Iris pigment epithelial cell (primary cell): ENCODE data around the gene BRAF.
"Not testable (repeated sequence)": the region's sequence is repeated elsewhere in the genome, so short reads cannot be mapped to it uniquely, and the experiment has no call there.

Source experiments
- DNase-seq: peaks from one replicate; pipeline ENCODE4 v3.0.0-alpha.2; 2011; ENCODE audit warnings: low read depth

Gene BRAF

DNA sequence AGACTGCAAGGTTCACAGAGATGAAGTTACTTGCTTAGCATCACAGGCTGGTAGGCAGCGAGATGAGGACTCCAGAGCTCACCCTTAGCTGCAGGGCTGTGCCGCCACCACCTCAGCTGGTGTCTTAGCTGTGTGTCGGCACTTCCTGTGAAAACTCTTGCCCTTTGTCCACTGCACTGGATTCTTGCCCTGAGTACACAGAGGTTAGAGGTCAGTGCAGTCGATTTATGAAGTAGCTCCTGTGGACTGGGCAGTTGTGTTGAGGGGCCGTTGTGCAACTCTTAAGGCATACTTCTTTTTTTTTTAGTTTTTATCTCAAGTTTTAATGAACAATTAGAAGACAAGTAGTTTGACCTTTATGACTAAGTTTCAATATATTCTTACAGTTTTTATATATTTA lies 217.6 kb downstream of the BRAF start:
- no peak for DNase-seq

DNA sequence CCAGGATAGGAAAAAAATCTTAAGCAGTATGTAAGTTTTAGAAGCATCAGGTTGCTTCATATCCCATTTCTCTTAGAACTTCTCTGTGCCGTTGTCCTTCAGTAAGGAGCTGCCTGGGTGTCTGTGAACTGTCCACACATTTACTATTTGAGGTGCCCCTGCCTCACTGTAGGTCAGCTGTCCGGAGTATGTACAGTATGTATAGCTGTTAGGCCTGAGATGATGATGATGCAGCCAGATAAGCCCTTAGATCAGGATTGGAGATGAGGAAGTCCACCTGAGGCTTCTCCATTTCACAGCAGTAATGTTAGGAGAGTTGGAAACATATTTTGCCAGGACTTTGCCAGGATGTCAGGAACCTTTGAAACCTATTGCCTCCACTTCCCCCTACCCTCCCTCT lies 220.5 kb downstream of the BRAF start:
- no peak for DNase-seq

DNA sequence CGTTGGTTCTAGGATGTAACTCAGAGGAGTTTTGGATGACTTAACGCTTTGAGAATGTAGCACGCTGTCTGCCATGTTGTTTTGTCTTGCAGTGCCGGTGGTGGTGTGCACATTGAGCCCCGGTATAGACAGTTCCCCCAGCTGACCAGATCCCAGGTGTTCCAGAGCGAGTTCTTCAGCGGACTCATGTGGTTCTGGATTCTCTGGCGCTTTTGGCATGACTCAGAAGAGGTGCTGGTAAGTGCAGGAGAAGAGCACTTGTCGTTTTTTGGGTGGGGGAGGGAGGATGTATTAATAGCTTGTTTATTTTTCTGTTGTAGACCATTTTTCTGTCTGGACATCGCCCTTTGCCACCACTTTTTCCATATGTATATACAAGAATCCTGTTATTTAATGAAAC lies 222.0 kb downstream of the BRAF start:
- DNase-seq, result peak; percentile 6

DNA sequence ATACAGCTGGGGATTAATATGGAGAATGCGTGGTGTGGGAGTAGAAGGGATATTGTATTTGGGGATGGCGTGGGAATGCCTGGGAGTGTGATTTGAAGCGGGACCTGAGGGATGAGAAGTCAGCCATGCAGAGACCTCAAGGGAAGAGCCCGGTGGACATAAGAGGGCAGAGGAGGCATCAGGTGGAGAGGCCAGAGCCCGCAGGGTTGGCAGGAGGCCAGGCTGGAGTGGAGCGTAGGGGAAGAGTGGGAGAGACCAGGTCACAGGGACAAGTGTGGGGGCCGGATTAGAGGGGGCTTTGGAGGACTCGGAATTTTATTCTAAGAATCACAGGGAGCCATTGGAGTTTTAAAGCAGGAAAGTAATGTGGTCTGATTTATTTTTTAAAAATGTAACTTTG lies 226.3 kb downstream of the BRAF start:
- no peak for DNase-seq

DNA sequence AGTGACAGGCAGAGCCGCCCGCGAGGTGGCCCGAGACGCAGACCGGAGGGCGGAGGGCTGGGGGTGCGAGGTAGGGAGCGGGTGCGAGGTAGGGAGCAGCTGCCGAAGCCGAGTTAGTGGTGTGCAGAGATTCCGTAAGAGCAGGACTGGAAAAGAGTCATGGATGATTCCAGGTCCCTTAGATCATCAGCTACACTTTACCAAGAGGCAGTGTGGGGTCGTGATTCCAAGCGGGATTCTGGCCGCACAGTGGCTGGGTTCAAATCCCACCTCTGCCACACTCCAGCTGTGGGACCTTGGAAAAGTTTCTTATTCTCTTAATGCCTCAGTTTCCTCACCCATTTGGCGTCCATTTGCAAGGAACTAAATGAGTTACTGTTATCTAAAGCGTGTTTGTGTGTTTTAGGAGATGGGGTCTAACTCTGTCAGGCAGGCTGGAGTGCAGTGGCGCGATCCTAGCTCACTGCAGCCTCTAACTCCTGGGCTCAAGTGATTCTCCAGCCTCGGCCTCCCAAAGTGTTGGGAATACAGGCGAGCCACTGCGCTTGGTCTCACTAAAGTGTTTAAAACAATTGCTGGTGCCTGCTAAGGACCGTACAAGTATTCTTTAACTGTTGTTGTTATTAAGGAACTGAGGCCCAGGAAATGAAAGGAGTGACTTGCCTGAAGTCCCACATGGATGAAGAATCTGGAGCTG lies 227.1 kb downstream of the BRAF start:
- DNase-seq, result peak; percentile 54

DNA sequence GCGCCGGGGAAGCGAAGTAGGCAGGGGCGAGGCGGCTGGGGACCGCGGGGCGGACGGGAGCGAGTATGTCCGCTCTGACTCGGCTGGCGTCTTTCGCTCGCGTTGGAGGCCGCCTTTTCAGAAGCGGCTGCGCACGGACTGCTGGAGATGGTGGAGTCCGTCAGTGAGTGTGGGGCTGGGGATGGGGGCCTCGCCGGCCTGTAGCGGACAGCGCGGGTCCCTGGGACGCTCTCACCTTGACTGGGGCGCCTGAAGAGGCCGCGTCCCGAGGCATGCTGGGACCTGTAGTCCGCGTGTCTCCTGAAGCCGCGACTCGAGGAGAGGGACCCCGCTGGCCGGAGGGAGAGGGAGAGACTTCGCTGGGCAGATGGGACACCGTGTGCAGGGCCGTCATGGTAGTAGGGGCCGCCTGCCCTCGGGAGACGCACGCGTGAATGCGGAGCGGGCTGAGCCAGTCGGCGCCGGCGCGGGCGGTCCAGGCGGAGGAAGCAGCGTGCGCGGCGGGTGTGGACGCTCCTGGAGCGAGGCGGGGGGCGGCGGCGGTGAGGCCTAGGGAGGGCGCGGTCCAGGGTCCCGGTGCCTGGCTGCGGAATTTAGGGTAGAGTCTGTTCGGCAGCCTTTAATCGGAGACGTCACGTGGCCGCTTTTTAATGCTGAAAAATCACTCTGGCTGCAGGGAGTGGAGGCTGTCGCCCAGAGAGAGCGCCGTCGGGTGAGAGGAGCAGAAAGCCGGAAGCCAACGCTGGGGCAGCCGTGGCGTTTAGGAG lies 227.9 kb downstream of the BRAF start, which contains the start of gene NDUFB2:
TSS of gene NDUFB2 (plus strand) at position 29 of the 767 bp plus-strand sequence. CDS start at position 66, 37 bp downstream.
- peak; percentile 80 for DNase-seq

DNA sequence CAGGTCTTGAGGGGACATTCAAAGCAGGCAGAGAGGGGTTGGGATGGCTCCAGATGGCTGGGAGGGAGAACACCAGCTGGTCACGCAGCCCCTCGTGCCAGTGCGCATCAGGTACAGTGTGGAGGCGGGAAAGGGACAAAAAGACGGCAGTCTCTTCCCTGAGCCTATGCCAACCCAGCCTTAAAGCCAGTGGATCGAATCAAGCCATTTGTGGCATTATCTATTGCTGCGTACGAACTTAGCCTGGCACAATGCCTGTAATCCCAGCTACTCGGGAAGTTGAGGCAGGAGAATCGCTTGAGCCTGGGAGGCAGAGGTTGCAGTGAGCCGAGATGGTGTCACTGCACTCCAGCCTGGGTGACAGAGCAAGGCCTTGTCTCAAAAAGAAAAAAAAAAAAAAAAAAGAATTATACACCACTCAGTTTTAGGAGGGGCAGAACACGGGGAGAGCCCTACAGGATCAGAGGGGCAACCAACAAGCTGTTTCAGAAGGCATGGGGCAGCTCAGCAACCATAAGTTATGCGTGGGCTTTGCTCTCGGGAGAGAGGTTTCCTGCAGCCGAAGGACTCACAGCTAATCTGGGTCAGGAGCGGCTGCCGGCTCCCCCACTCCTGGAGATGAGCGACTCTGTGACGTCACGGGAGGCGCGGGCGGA lies 228.6 kb downstream of the BRAF start:
- peak; percentile 95 for DNase-seq

DNA sequence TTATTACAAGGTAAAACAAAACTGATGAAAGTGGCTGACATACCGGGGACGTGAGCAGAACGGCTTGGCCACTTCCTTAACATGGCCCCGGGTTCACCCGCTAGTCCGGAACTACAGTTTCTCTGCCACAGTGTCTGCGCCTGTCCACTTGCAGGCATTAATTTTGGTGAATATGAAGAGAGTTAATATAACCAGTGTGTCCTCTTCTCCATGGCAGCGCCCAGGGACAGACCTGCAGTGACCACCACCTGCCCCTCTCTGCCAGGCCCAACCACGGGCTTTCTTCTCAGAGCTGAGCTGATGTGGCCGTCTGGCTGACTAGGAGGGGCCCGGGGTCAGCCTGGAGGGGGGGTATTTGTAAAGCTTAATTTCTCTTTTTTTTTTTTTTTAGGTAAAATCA lies 229.3 kb downstream of the BRAF start:
- no peak for DNase-seq

DNA sequence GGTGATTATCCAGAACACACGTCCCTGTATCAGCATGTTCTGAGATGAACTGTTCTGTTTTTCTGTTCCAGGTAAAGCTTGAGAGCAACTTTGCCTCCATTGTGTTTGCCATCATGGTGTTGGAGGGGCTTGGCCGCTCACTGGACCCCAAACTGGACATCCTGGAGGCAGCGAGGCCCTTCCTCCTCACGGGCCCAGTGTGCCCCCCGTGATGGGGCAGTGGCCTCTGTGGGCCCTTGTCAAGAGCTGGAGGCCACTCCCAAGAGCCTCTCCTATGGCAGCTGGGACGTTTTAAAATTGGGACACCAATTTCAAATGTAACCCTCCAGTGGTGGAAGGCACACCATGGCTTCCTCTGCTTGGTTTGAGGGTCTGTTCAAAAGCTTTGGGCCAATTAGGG lies 230.1 kb downstream of the BRAF start:
- no peak for DNase-seq

DNA sequence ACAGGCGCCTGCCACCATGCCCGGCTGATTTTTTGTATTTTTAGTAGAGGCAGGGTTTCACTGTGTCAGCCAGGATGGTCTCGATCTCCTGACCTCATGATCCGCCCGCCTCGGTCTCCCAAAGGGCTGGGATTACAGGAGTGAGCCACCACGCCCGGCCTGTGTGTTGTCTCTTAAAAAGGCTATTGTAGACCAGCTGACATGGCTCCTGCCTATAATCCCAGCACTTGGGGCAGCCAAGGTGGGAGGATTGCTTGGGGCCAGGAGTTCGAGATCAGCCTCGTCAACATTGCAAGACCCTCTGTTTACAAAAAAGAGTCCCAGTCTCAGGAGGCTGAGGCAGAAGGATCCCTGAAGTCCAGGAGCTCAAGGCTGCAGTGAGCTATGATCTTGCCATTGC lies 230.9 kb downstream of the BRAF start:
- not testable (repeated sequence) for DNase-seq

DNA sequence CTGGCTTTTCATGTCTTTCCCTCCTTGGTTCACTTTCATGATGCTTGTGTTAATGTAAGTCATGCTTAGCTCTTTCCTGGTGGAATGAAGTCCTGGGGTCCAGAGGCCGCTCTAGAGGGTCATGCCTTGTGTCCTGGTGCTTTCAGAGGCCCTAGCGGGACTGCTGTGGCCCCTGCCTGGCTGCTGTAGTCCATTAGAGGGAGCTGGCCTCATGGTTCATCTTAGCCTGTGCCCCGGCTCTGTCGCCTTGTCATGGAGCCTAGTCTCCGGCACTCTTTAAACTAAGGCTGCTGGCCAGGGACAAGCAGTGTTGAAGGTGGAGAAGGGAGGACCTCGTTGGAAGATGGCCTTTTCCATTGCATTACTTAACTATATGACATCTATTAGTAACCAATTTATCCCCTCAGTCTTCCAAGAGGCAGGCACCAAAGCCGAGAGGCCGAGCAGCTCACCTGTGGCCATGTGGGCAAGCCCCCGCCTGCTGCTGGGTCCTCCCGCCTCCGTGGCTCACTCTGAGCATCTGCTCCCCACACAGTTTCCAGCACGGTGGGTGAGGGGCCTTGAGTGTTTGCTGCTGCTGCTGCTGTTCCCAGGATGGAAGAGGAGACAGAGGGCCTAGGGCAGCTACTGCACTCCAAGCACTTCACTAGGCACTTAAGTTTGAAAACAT lies 233.2 kb downstream of the BRAF start:
- no peak for DNase-seq

DNA sequence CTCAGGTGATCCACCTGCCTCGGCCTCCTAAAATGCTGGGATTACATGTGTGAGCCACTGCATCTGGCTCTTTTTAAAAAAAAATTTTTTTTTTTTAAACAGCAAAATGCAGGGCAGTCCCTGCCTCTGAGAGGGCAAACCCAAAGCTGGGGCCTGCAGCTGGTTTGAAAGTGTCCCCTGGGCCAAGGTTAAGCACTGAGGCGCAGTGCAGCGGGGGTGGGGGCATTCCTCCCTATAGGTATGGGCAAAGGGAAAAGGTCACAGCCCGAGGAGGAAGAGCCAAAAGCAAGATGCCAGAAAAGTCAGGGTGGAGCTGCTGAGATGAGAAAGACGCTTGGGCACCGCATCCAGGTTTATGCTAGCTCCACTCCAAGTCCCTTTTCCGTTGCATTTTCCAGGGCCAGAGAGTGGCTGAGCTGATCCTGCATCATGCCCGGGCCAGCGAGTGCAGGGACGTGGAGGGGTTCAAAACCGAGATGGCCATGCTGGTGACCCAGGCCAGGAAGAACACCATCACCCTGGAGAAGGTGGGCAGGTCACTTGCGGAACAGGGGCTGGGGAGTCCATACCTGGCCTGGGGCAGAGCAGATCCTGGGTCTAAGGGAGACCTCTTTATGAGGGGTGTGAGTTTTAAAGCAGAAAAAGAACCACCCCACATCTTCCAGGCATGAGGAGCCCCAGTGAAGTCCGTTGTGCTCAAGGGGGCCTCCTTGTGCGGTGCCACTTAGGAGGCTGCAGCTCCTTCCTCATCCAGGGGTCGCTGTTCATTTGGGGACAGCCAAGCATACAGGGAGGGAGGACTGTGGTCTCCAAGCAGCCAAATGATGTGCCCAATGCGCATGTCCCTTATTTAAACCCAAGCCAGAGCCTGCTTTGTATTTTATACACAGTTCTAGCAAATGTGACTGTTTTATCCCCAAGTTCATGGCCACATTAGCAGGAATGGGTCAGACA lies 235.3 kb downstream of the BRAF start:
- DNase-seq, result no peak

DNA sequence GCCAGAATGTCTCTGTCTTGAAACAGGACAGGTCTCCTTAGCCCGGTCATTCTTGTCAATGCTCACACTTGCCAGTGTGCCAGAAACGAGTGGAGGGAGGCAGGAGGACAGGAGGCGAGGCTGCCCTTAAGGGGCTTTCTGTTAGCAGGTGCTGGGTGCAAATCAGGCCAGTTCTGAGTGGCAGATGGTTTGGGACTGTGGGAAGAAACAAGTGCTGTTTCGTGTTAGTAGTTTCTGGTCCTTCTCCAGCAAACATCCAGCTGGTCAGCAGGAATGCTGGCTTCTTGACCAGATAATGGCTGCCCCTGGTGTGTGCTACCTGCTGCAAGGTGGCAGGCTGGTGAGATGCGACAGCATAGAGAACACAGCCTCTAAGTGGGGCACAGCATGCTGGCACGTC lies 236.4 kb downstream of the BRAF start:
- DNase-seq, result no peak

DNA sequence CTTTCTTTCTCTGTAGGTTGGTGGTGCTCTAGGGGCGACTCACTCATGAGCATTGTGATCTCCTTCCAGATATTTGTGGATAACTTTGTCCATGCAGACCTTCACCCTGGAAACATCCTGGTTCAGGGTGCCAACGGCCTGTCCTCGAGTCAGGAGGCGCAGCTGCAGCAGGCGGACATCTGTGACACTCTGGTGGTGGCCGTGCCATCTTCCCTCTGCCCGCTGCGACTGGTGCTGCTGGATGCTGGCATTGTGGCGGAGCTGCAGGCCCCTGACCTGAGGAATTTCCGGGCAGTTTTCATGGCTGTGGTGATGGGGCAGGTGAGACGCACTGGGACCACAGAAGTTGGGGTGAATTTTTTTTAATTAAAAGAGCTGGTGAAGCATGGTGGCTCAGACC lies 237.8 kb downstream of the BRAF start:
- DNase-seq, result no peak

DNA sequence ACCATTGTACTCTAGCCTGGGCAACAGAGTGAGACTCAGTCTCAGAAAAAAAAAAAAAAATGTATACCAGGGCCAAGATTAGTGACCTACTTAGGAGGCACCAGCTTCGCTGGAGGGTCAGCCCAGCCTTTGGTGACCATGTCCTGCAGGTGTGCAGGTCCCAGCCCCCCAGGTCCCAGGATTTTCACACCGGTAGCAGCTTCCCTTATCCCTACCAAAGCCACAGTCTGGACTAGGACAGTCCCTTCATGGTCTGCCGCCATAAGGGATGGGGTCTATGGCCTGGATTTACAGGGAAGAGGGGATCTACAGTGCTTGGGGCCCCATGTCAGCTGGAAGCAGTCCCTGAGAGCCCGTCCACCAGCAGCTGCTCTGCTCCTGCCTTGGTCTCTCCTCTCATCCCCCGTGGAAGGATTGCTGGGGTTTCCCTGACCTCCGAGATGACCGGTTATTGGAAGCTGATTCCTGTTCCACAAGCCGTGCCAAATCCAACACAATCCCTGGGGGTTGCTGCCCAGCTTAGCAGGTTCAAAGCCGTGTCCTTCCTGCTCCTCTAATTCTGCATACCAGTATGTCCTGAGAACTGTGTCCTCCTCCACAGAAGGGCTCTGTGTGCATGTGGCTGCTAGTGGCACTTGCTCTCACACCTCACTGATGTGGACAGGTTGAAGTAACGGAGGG lies 239.2 kb downstream of the BRAF start:
- DNase-seq, result no peak

DNA sequence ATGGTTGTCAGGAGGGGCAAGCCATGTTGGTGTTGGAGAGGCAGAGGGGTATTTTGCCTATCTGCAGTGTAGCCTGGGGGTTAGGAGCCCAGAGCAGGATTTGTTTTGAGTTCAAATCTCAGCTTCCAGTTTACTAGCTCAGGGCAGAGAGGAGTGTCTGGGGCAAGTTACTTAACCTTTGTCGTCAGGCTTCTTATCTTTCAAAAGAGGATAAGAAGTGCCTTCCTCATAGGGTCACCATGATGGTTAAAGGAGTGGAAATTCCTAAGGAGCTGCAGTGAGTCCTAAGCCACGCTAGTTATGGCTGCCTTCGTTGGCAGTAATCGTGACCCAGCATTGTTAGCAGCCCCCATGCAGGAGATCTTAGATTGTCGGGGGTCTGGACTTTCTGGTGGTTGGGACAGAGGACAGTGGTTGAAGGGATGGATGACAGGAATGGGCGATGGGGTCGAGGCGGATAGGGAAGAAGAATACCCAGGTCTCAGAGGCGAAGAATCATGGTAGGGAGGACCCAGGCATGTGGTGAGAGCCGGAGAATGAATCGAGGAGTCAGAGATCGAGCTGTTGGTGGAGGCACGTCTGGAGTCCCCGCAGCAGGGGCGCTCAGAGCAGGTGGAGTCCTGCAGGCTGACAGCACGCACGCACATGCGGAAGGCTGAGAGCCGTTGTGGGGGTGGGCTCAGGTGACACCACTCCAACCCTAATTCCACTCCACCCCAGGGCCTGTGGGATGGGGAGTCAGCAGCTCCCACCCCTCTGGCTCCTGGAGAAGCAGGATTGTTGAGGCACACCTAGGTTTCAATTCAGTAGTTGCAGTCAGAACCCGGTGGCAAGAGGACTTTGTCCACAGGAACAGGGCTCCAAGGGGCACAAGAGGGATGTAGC lies 240.4 kb downstream of the BRAF start:
- no peak for DNase-seq

DNA sequence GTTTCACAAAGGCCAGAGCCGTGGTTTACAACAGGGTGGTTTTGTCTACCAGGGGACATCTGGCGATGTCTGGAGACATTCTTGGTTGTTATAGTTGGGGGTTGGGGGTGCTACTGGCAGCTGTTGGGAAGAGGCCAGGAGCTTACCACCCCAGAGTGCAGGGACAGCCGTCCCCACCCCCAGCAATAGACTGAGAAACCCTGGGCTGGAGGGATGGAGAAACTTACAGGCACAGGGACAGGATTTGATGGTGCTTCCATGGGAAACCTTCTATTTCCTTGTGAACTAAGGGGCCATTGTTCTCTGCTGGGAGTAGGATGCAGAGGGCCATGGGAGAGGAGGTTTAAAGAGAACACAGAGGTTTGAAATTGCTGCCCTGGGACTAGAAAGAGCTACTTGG lies 241.1 kb downstream of the BRAF start:
- no peak for DNase-seq

DNA sequence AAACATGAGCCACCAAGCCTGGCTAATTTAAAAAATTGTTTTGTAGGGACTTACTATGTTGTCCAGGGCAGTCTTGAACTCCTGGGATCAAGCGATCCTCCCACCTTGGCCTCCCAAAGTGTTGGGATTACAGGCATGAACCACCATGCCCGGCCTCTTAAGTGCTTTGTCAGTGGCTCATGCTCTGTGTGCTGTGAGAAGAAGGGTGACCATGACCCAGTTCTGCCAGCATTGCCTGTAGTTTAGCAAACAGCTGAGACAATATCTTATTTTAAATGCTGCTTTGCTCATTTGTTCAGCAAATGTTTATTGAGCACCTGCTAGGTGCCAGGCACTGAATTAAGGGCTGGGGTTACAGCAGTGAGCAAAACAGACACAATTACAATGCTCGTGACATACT lies 243.0 kb downstream of the BRAF start:
- no peak for DNase-seq

DNA sequence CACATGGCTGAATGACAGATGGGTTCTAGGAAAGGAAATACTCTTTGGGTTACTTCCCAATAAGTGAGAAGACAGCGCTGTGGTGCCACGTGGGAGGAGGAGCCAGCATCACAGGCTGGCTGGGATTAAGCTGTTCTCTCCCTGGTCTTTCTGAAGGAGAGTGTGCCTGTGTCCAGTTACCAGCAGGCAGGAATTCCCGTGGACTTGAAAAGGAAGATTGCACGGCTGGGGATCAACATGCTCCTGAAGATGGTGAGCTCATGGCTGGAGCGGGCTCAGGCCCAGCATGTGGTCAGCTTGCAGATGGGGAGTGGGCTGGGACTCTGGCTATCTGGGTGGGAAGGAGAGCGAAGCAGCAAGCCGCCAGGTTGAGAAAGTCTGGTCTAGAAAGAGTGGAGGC lies 243.8 kb downstream of the BRAF start:
- no peak for DNase-seq

DNA sequence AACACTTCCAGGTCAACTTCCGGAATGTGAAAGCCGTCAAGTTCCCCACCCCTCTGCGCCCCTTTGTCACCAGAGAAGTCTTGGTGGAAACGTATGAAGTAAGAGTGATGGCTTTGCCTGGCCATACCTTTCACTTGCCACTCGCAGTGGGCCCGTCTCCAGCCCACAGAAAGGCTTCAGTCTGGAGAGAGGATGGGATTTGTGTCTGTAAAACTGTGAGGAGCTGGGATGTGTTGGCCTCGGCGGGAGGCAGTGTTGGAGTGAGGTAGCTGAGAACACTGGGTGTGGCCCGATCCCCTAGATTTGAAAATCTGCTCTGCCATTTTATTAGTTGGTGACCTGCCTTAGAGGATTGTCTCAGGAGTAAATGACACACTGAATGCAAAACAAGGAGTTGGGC lies 245.5 kb downstream of the BRAF start:
- no peak for DNase-seq
